ENCODE data around the gene MFSD6. TPM values are rescaled to one million over a fixed set of nuclear protein-coding genes. Genes with fewer than 3 reads are reported as not detected.

MFSD6 gene
- total and polyA plus RNA-seq, 10 donors = 5.0 to 130 (median 46.9) TPM

- no peak for DNase-seq
- 82 to 94% (median 88%) methylated on average over 7 of the region's 7 CpGs for WGBS, 5 donors
- Histone ChIP-seq H3K9me3 (peaks cover 0 to 5% (median 0%) of the 10 kb centered on the region in 8 donors), H3K27me3 (replicated peaks in 1 of 7) (no peaks in the 10 kb centered on the region), H3K4me1 (peaks cover 0 to 40% (median 4%) of the 10 kb centered on the region in 6 donors), H3K4me3 (no peak overlapping the region), H3K27ac (no peak overlapping the region), H3K36me3 (peaks cover 0 to 39% (median 2%) of the 10 kb centered on the region in 6 donors)
- intact Hi-C loops (cut with DNase I; ENCODE audit: low total_unique reads) = no loop called here
- no peak for TF ChIP-seq CTCF (IDR thresholded peaks at IDR 0.05 in 8 of 11, conservative IDR thresholded peaks at IDR 0.05 in 3 of 11)
- no peak for TF ChIP-seq POLR2AphosphoS5 (IDR thresholded peaks at IDR 0.05)
- no peak for TF ChIP-seq POLR2A (IDR thresholded peaks at IDR 0.05)
Observed at GRCh38 chr2:190456833-190457232, 48.7 kb downstream of the MFSD6 start.

- Histone ChIP-seq H3K36me3 (peaks cover 0 to 39% (median 2%) of the 10 kb centered on the region in 6 donors), H3K9me3 (peaks cover 0 to 5% (median 0%) of the 10 kb centered on the region in 8 donors), H3K27me3 (replicated peaks in 1 of 7) (no peaks in the 10 kb centered on the region), H3K27ac (no peak overlapping the region), H3K4me3 (no peak overlapping the region), H3K4me1 (peaks cover 0 to 39% (median 4%) of the 10 kb centered on the region in 6 donors)
- DNase-seq = no peak
- intact Hi-C loops (cut with DNase I; ENCODE audit: low total_unique reads) = no loop called here
- TF ChIP-seq POLR2A (IDR thresholded peaks at IDR 0.05) = no peak
- no peak for TF ChIP-seq POLR2AphosphoS5 (IDR thresholded peaks at IDR 0.05)
- no peak for TF ChIP-seq CTCF (IDR thresholded peaks at IDR 0.05 in 8 of 11, conservative IDR thresholded peaks at IDR 0.05 in 3 of 11)
- 94 to 100% (median 97%) methylated on average over 2 of the region's 2 CpGs for WGBS, 5 donors
Observed at GRCh38 chr2:190457256-190457655, 49.1 kb downstream of the MFSD6 start.

GRCh38 chr2:190458352-190459107 lies 50.4 kb downstream of the MFSD6 start:
- WGBS, 5 donors = 85 to 96% (median 92%) methylated on average over 8 of the region's 8 CpGs
- no peak for DNase-seq
- TF ChIP-seq POLR2A (IDR thresholded peaks at IDR 0.05) (no peak), CTCF (IDR thresholded peaks at IDR 0.05 in 8 of 11, conservative IDR thresholded peaks at IDR 0.05 in 3 of 11) (no peak), POLR2AphosphoS5 (IDR thresholded peaks at IDR 0.05) (no peak)
- intact Hi-C loops (cut with DNase I; ENCODE audit: low total_unique reads) = no loop called here
- H3K36me3 ChIP-seq = peaks cover 0 to 34% (median 2%) of the 10 kb centered on the region in 6 donors
- H3K27ac ChIP-seq = no peak overlapping the region
- H3K9me3 ChIP-seq = peaks cover 0 to 5% (median 0%) of the 10 kb centered on the region in 8 donors
- H3K4me3 ChIP-seq = no peak overlapping the region
- no peaks in the 10 kb centered on the region for H3K27me3 ChIP-seq (replicated peaks in 1 of 7)
- H3K4me1 ChIP-seq = peaks cover 0 to 46% (median 4%) of the 10 kb centered on the region in 6 donors

GRCh38 chr2:190459881-190460280 lies 51.7 kb downstream of the MFSD6 start:
- no peak overlapping the region for H3K4me3 ChIP-seq
- no peak for TF ChIP-seq POLR2AphosphoS5 (IDR thresholded peaks at IDR 0.05)
- no peak for TF ChIP-seq CTCF (IDR thresholded peaks at IDR 0.05 in 8 of 11, conservative IDR thresholded peaks at IDR 0.05 in 3 of 11)
- no peak for TF ChIP-seq POLR2A (IDR thresholded peaks at IDR 0.05)

More at GRCh38 chr2:190459881-190460280, 51.7 kb downstream of the MFSD6 start:
- H3K27me3 ChIP-seq (replicated peaks in 1 of 7) = no peaks in the 10 kb centered on the region
- H3K36me3 ChIP-seq = peaks cover 0 to 22% (median 2%) of the 10 kb centered on the region in 6 donors
- DNase-seq = no peak
- H3K9me3 ChIP-seq = no peaks in the 10 kb centered on the region
- intact Hi-C loops (cut with DNase I; ENCODE audit: low total_unique reads) = no loop called here
- H3K4me1 ChIP-seq = peaks cover 0 to 59% (median 9%) of the 10 kb centered on the region in 6 donors
- H3K27ac ChIP-seq = no peak overlapping the region
- WGBS, 5 donors = 90 to 100% (median 95%) methylated on average over 1 of the region's 1 CpG
